ENCODE data around the gene HDC. TPM values are rescaled to one million over a fixed set of nuclear protein-coding genes. Genes with fewer than 3 reads are reported as not detected.

Gene HDC

Small RNA genes lying within 50 kb of the gene (small RNA-seq; reads per million reads assigned to genes)
- gene RF00019 (ENCODE audit: low read depth) = not detected

Measured in mesenchymal stem cell (in vitro differentiated cells and primary cell).